ENCODE measurements around the gene NIM1K. TPM values are rescaled to one million over a fixed set of nuclear protein-coding genes. Genes with fewer than 3 reads are reported as not detected.

NIM1K gene
- total and polyA plus RNA-seq, 2 of the 4 experiments (the other 2 are of a cell fraction), result 0.54 to 0.68 TPM

GRCh38 chr5:43242196-43242595 lies 50.2 kb downstream of the NIM1K start:
- Histone ChIP-seq H4K20me1 (ENCODE audit: insufficient read depth, low read length) (no peaks in the 10 kb centered on the region), H3K9ac (ENCODE audit: low read depth, low read length) (no peak overlapping the region), H3K18ac (ENCODE audit: low read depth, low read length) (no peak overlapping the region), H3K9me1 (ENCODE audit: insufficient read depth, low read length) (no peaks in the 10 kb centered on the region), H3K27ac (ENCODE audit: insufficient read depth, low read length) (no peak overlapping the region), H2AK9ac (replicated peaks; ENCODE audit: low read depth, low read length, poor library complexity) (no peak overlapping the region), H3K36me3 (ENCODE audit: control insufficient read depth, insufficient read depth, low read length) (no peaks in the 10 kb centered on the region), H4K8ac (ENCODE audit: low read depth in 2 of 2, low read length in 2 of 2) (no peak overlapping the region), H3K79me1 (ENCODE audit: low read depth in 1 of 2, low read length in 2 of 2) (no peaks in the 10 kb centered on the region), H3K23ac (ENCODE audit: low read depth, low read length) (no peak overlapping the region), H2BK5ac (ENCODE audit: low read depth, low read length, poor library complexity, severe bottlenecking) (no peak overlapping the region), H3K4me1 (ENCODE audit: control insufficient read depth, insufficient read depth, low read length) (no peaks in the 10 kb centered on the region), H4K91ac (ENCODE audit: insufficient read depth, low read depth, low read length) (no peak overlapping the region), H3K4me2 (ENCODE audit: low read depth, low read length) (no peak overlapping the region), H4K5ac (ENCODE audit: low read depth, low read length) (no peak overlapping the region), H2AK5ac (ENCODE audit: low read depth, low read length) (no peak overlapping the region), H3K4ac (ENCODE audit: low read depth, low read length) (no peak overlapping the region), H3K27me3 (ENCODE audit: control insufficient read depth, insufficient read depth, low read length) (peaks cover 5% of the 10 kb centered on the region; the same call in 1 of the 2 replicates), H2BK20ac (ENCODE audit: low read depth, low read length) (no peak overlapping the region), H2AFZ (replicated peaks; ENCODE audit: low read length, poor library complexity) (no peak overlapping the region), H2BK120ac (ENCODE audit: low read depth, low read length) (no peak overlapping the region), H3K9me3 (ENCODE audit: control insufficient read depth, insufficient read depth, low read length) (no peaks in the 10 kb centered on the region), H3K56ac (ENCODE audit: extremely low read depth, insufficient read depth, low read length) (no peak overlapping the region), H3K14ac (replicated peaks; ENCODE audit: low read depth, low read length) (no peak overlapping the region), H2BK15ac (ENCODE audit: low read depth, low read length) (no peak overlapping the region), H3K4me3 (ENCODE audit: insufficient read depth, low read depth, low read length) (no peak overlapping the region)
- dilution Hi-C loops (cut with HindIII; ENCODE audit: low sequenced_read_pairs, unreplicated experiment) (no loop called here), in situ Hi-C loops (cut with MboI; ENCODE audit: low sequenced_read_pairs) (no loop called here), intact Hi-C loops (cut with micrococcal nuclease) (no loop called here)
- ATAC-seq (ENCODE audit: low read depth) (no peak), DNase-seq (no peak)
- ChIA-PET POLR2A (ENCODE audit: unreplicated experiment) (no interaction called here), CTCF (no interaction called here)
- BruUV-seq (replicated peaks), result no TSS peak
- no peak for TF ChIP-seq FOS (IDR thresholded peaks at IDR 0.05; ENCODE audit: low read depth, low read length)
- no peak for TF ChIP-seq CTCF (conservative IDR thresholded peaks at IDR 0.05; ENCODE audit: low read depth, low read length)
- TF ChIP-seq RCOR1 (IDR thresholded peaks at IDR 0.05; ENCODE audit: insufficient replicate concordance, low read length), result no peak
- TF ChIP-seq RFX5 (IDR thresholded peaks at IDR 0.05; ENCODE audit: low read depth, low read length), result no peak
- no peak for TF ChIP-seq MAFK (IDR thresholded peaks at IDR 0.05; ENCODE audit: low read depth, low read length)
- TF ChIP-seq USF2 (IDR thresholded peaks at IDR 0.05; ENCODE audit: low read depth, low read length), result no peak
- TF ChIP-seq CHD1 (IDR thresholded peaks at IDR 0.05; ENCODE audit: low read depth, low read length), result no peak
- no peak for TF ChIP-seq MXI1 (IDR thresholded peaks at IDR 0.05; ENCODE audit: borderline replicate concordance, low read depth, low read length)
- no peak for TF ChIP-seq NFE2L2 (IDR thresholded peaks at IDR 0.05; ENCODE audit: low read depth, low read length)
- no peak for TF ChIP-seq BHLHE40 (IDR thresholded peaks at IDR 0.05; ENCODE audit: low read depth, low read length)
- TF ChIP-seq ELK1 (IDR thresholded peaks at IDR 0.05; ENCODE audit: borderline replicate concordance, low read depth, low read length), result no peak
- TF ChIP-seq RAD21 (IDR thresholded peaks at IDR 0.05; ENCODE audit: low read length), result no peak
- no peak for TF ChIP-seq SMC3 (IDR thresholded peaks at IDR 0.05; ENCODE audit: low read depth, low read length)
- TF ChIP-seq CEBPB (IDR thresholded peaks at IDR 0.05; ENCODE audit: low read depth, low read length), result no peak
- no peak for TF ChIP-seq POLR2A (IDR thresholded peaks at IDR 0.05; ENCODE audit: low read depth, low read length)
- no peak for TF ChIP-seq MAZ (IDR thresholded peaks at IDR 0.05; ENCODE audit: borderline replicate concordance, low read depth, low read length)
- no CpG with 5 or more reads among the region's 1 CpG for WGBS, 2 experiments (ENCODE audit: extremely low coverage in 2 of 2, insufficient read length in 1 of 2)

Measured in IMR-90 (cell line).